Suprapubic skin (tissue), 4 donors: ENCODE measurements around the gene CAMK2D. TPM values are rescaled to one million over a fixed set of nuclear protein-coding genes. Genes with fewer than 3 reads are reported as not detected.

Source experiments
- DNase-seq, 2 donors: peaks; one replicate each; pipeline ENCODE4 v3.0.0-alpha.2; 2019; ENCODE audit warnings: low spot score in 2 of 2
- H3K27ac ChIP-seq: fragments of 200-600 bp; sonication (generic); one replicate; pipeline ENCODE4 v1.5.1; 2019
- H3K27me3 ChIP-seq: fragments of 200-600 bp; sonication (generic); one replicate; pipeline ENCODE4 v1.5.1; 2019
- H3K36me3 ChIP-seq: fragments of 200-600 bp; sonication (generic); one replicate; pipeline ENCODE4 v1.5.1; 2019
- H3K4me1 ChIP-seq: fragments of 200-600 bp; sonication (generic); one replicate; pipeline ENCODE4 v1.5.1; 2019
- H3K4me3 ChIP-seq: fragments of 200-600 bp; sonication (generic); one replicate; pipeline ENCODE4 v1.5.1; 2019; ENCODE audit warnings: mild to moderate bottlenecking
- H3K9me3 ChIP-seq: fragments of 200-600 bp; sonication (generic); one replicate; pipeline ENCODE4 v1.5.1; 2019
- CTCF ChIP-seq, 2 donors: fragments of 200-600 bp in 1 of 2; fragments of 450-650 bp in 1 of 2; sonication (generic) in 1 of 2; IDR thresholded peaks; one replicate each; pipeline ENCODE4 v1.5.1; 2016 to 2019; ENCODE audit warnings: antibody characterized with exemption in 2 of 2, mild to moderate bottlenecking in 1 of 2, moderate library complexity in 1 of 2
- EP300 ChIP-seq: sonication (generic); formaldehyde crosslinking; IDR thresholded peaks from one replicate; pipeline ENCODE4 v1.6.1; 2017; ENCODE audit warnings: antibody characterized with exemption
- POLR2A ChIP-seq, 2 donors: fragments of 450-650 bp; IDR thresholded peaks; one replicate each; pipeline ENCODE4 v1.6.1; 2017; ENCODE audit warnings: antibody characterized with exemption in 2 of 2, mild to moderate bottlenecking in 2 of 2, moderate library complexity in 2 of 2
- POLR2AphosphoS5 ChIP-seq, 3 donors: sonication (generic); formaldehyde crosslinking; IDR thresholded peaks; one replicate each; pipeline ENCODE4 v1.6.1; 2017; ENCODE audit warnings: antibody characterized with exemption in 3 of 3
- WGBS: methylation state at CpG from one replicate; pipeline ENCODE4 v1.1.5; 2018; 5-methylcytosine and 5-hydroxymethylcytosine counted together
- total RNA-seq, 4 donors: library from RNA; depleted of rRNA; stranded (reverse); fragments of >200 nt; gene quantifications; one replicate each; pipeline ENCODE4 v1.1.0, GENCODE V29; 2016

The CAMK2D gene
- total RNA-seq, 4 donors from 2014 or later, result 21.5 to 38.2 (median 30.5) TPM

GRCh38 chr4:113436360-113436759 is 325.2 kb downstream of the CAMK2D start:
- H3K36me3 ChIP-seq, result no peaks in the 10 kb centered on the region
- no peaks in the 10 kb centered on the region for H3K27me3 ChIP-seq
- peaks cover 31% of the 10 kb centered on the region for H3K4me1 ChIP-seq
- no peak overlapping the region for H3K4me3 ChIP-seq
- H3K9me3 ChIP-seq, result no peaks in the 10 kb centered on the region
- 6% methylated on average over 3 of the region's 3 CpGs for WGBS
- peak overlapping the region; percentile 67 for H3K27ac ChIP-seq
- DNase-seq, result no peak
- TF ChIP-seq POLR2AphosphoS5 (IDR thresholded peaks at IDR 0.05) (no peak), CTCF (IDR thresholded peaks at IDR 0.05) (no peak), EP300 (no peak), POLR2A (IDR thresholded peaks at IDR 0.05) (no peak)

- H3K27me3 ChIP-seq, result no peaks in the 10 kb centered on the region
- no peak overlapping the region for H3K4me3 ChIP-seq
- peak overlapping the region; percentile 67 for H3K27ac ChIP-seq
- DNase-seq, result peak in 1 of 2 donors; percentile 75
- peaks cover 31% of the 10 kb centered on the region for H3K4me1 ChIP-seq
- no peak for TF ChIP-seq CTCF (IDR thresholded peaks at IDR 0.05)
- TF ChIP-seq POLR2AphosphoS5 (IDR thresholded peaks at IDR 0.05), result peak in 1 of 3 donors; percentile 32
- TF ChIP-seq POLR2A (IDR thresholded peaks at IDR 0.05), result no peak
- H3K9me3 ChIP-seq, result no peaks in the 10 kb centered on the region
- no peaks in the 10 kb centered on the region for H3K36me3 ChIP-seq
- WGBS, result 13% methylated on average over 7 of the region's 7 CpGs
Measured at GRCh38 chr4:113435893-113436292, 325.6 kb downstream of the CAMK2D start.

GRCh38 chr4:113434247-113434587 is 327.3 kb downstream of the CAMK2D start:
- H3K9me3 ChIP-seq, result no peaks in the 10 kb centered on the region
- H3K27ac ChIP-seq, result no peak overlapping the region
- H3K36me3 ChIP-seq, result no peaks in the 10 kb centered on the region
- WGBS, result 68% methylated on average over 3 of the region's 3 CpGs
- peaks cover 31% of the 10 kb centered on the region for H3K4me1 ChIP-seq
- DNase-seq, result no peak
- no peak overlapping the region for H3K4me3 ChIP-seq
- TF ChIP-seq CTCF (IDR thresholded peaks at IDR 0.05) (no peak), POLR2A (IDR thresholded peaks at IDR 0.05) (no peak)
- H3K27me3 ChIP-seq, result no peaks in the 10 kb centered on the region

- Histone ChIP-seq H3K4me3 (no peak overlapping the region), H3K4me1 (peaks cover 31% of the 10 kb centered on the region), H3K27me3 (no peaks in the 10 kb centered on the region), H3K27ac (no peak overlapping the region), H3K9me3 (no peaks in the 10 kb centered on the region), H3K36me3 (no peaks in the 10 kb centered on the region)
- TF ChIP-seq POLR2A (IDR thresholded peaks at IDR 0.05), result no peak
- TF ChIP-seq POLR2AphosphoS5 (IDR thresholded peaks at IDR 0.05), result no peak
- TF ChIP-seq CTCF (IDR thresholded peaks at IDR 0.05), result no peak
- no peak for TF ChIP-seq EP300
- 37% methylated on average over 4 of the region's 4 CpGs for WGBS
- DNase-seq, result no peak
Measured at GRCh38 chr4:113433536-113434246, 327.8 kb downstream of the CAMK2D start.

GRCh38 chr4:113433116-113433515 is 328.4 kb downstream of the CAMK2D start:
- Histone ChIP-seq H3K4me3 (no peak overlapping the region), H3K27me3 (no peaks in the 10 kb centered on the region), H3K9me3 (no peaks in the 10 kb centered on the region), H3K27ac (no peak overlapping the region), H3K36me3 (no peaks in the 10 kb centered on the region), H3K4me1 (peaks cover 31% of the 10 kb centered on the region)
- TF ChIP-seq POLR2AphosphoS5 (IDR thresholded peaks at IDR 0.05), result no peak
- no peak for TF ChIP-seq POLR2A (IDR thresholded peaks at IDR 0.05)
- TF ChIP-seq CTCF (IDR thresholded peaks at IDR 0.05), result no peak
- TF ChIP-seq EP300, result no peak
- 96% methylated on average over 1 of the region's 1 CpG for WGBS
- DNase-seq, result no peak
